H1 (cell line): ENCODE measurements around the gene CRY1. TPM values are rescaled to one million over a fixed set of nuclear protein-coding genes. Genes with fewer than 3 reads are reported as not detected.

Experiments used
- CTCF ChIA-PET: fragments of 300-600 bp; sonication (Branson Sonifier 250); formaldehyde crosslinking; loops from one replicate; lab custom pipeline; 2021; ENCODE audit not compliant: partially characterized antibody; lab: Charles Lee
- POLR2A ChIA-PET: fragments of 300-600 bp; sonication (Branson Sonifier 250); formaldehyde crosslinking; loops from one replicate; lab custom pipeline; 2021; ENCODE audit warnings: inconsistent platforms; ENCODE audit not compliant: partially characterized antibody; lab: Charles Lee
- DNase-seq, 2 experiments: peaks; one replicate each; pipeline versions ENCODE4 v3.0.0 to v3.0.0-alpha.2; 2010 to 2022; ENCODE audit warnings: low spot score in 2 of 2, low read depth in 1 of 2, mixed read lengths in 1 of 2
- FAIRE-seq: peaks from 2 replicates; lab custom pipeline; 2011; peaks lifted over from hg19 to GRCh38; lab: Jason Lieb, UNC
- H2AFZ ChIP-seq: 2 replicates; pipeline ENCODE4 v1.8.1; 2012; ENCODE audit warnings: low read length, inconsistent platforms
- H2AK5ac ChIP-seq: 2 replicates; pipeline ENCODE4 v1.6.1; 2013; ENCODE audit warnings: low read depth, low read length
- H2BK120ac ChIP-seq: replicated peaks from 2 replicates; pipeline ENCODE3; 2013; ENCODE audit warnings: low read depth, low read length, inconsistent platforms
- H2BK12ac ChIP-seq: 2 replicates; pipeline ENCODE4 v1.6.1; 2013; ENCODE audit warnings: low read depth, low read length
- H2BK15ac ChIP-seq: 2 replicates; pipeline ENCODE4 v1.6.1; 2013; ENCODE audit warnings: low read length
- H2BK20ac ChIP-seq: 2 replicates; pipeline ENCODE4 v1.6.1; 2013; ENCODE audit warnings: low read length
- H2BK5ac ChIP-seq: 2 replicates; pipeline ENCODE4 v1.6.1; 2013; ENCODE audit warnings: low read depth, low read length
- H3K14ac ChIP-seq: 2 replicates; pipeline ENCODE4 v1.6.1; 2013; ENCODE audit warnings: inconsistent platforms; ENCODE audit not compliant: insufficient read length
- H3K18ac ChIP-seq: 2 replicates; pipeline ENCODE4 v1.6.1; 2013; ENCODE audit warnings: low read length; ENCODE audit errors: extremely low read depth
- H3K23ac ChIP-seq: 2 replicates; pipeline ENCODE4 v1.6.1; 2013; ENCODE audit warnings: inconsistent platforms; ENCODE audit not compliant: insufficient read length
- H3K23me2 ChIP-seq: 2 replicates; pipeline ENCODE4 v1.6.1; 2013; ENCODE audit warnings: low read depth, low read length
- H3K27ac ChIP-seq: 2 replicates; pipeline ENCODE4 v1.6.1; 2011; ENCODE audit warnings: low read depth, low read length, inconsistent platforms
- H3K27me3 ChIP-seq, 4 experiments: replicated peaks in 1 of 4; 1 replicate in 1 of 4; 2 replicates in 3 of 4; pipeline versions ENCODE4 v1.6.1 to v1.8.1; 2011 to 2013; ENCODE audit warnings: low read length in 3 of 4, mild to moderate bottlenecking in 3 of 4, inconsistent platforms in 2 of 4, mixed read lengths in 2 of 4, moderate library complexity in 1 of 4; ENCODE audit not compliant: control insufficient read depth in 3 of 4, insufficient read depth in 3 of 4; ENCODE audit errors: extremely low read depth in 1 of 4
- H3K36me3 ChIP-seq, 4 experiments: 2 replicates each; pipeline versions ENCODE4 v1.6.1 to v1.8.1; 2011 to 2013; ENCODE audit warnings: mild to moderate bottlenecking in 4 of 4, low read length in 3 of 4, moderate library complexity in 2 of 4, control low read depth in 1 of 4, inconsistent platforms in 1 of 4; ENCODE audit not compliant: insufficient read depth in 4 of 4, control insufficient read depth in 2 of 4
- H3K4ac ChIP-seq: replicated peaks from 2 replicates; pipeline ENCODE3; 2013; ENCODE audit warnings: low read length, low read depth, mixed read lengths, inconsistent platforms; ENCODE audit not compliant: insufficient read length
- H3K4me1 ChIP-seq, 4 experiments: replicated peaks in 1 of 4; 1 replicate in 1 of 4; 2 replicates in 3 of 4; pipeline versions ENCODE4 v1.6.1 to v1.8.1; 2011 to 2013; ENCODE audit warnings: low read length in 3 of 4, inconsistent platforms in 2 of 4, mixed read lengths in 1 of 4; ENCODE audit not compliant: insufficient read depth in 4 of 4, control insufficient read depth in 3 of 4
- H3K4me2 ChIP-seq, 2 experiments: 2 replicates each; pipeline versions ENCODE4 v1.6.1 to v1.8.1; 2011 to 2013; ENCODE audit warnings: low read depth in 2 of 2, low read length in 2 of 2, control low read depth in 1 of 2, inconsistent platforms in 1 of 2, mild to moderate bottlenecking in 1 of 2; ENCODE audit not compliant: insufficient read depth in 1 of 2
- H3K4me3 ChIP-seq, 4 experiments: fragments of 200-600, 300-600 bp in 1 of 4; sonication (generic), shearing (Covaris generic), sonication (Bioruptor Twin) in 1 of 4; 2 replicates each; pipeline versions ENCODE4 v1.5.1 to v1.8.1; 2011 to 2016; ENCODE audit warnings: low read length in 4 of 4, low read depth in 3 of 4, control low read depth in 2 of 4, inconsistent platforms in 2 of 4, mild to moderate bottlenecking in 2 of 4, mixed read lengths in 1 of 4, moderate library complexity in 1 of 4; ENCODE audit not compliant: insufficient read depth in 2 of 4; ENCODE audit errors: extremely low read depth in 1 of 4
- H3K56ac ChIP-seq: replicated peaks from 2 replicates; pipeline ENCODE3; 2013; ENCODE audit warnings: low read depth, mild to moderate bottlenecking, mixed read lengths, low read length, inconsistent platforms; ENCODE audit not compliant: insufficient read length
- H3K79me1 ChIP-seq: 2 replicates; pipeline ENCODE4 v1.6.1; 2013; ENCODE audit warnings: low read depth, low read length, control low read depth
- H3K79me2 ChIP-seq, 2 experiments: 2 replicates each; pipeline versions ENCODE4 v1.6.1 to v1.8.1; 2012 to 2013; ENCODE audit warnings: low read length in 2 of 2, mild to moderate bottlenecking in 2 of 2, inconsistent platforms in 1 of 2; ENCODE audit not compliant: insufficient read depth in 2 of 2, control insufficient read depth in 1 of 2
- H3K9ac ChIP-seq, 4 experiments: replicated peaks in 1 of 4; 1 replicate in 1 of 4; 2 replicates in 3 of 4; pipeline versions ENCODE4 v1.6.1 to v1.8.1; 2011 to 2013; ENCODE audit warnings: low read depth in 3 of 4, low read length in 3 of 4, control low read depth in 2 of 4, mild to moderate bottlenecking in 2 of 4, moderate library complexity in 2 of 4, inconsistent platforms in 1 of 4; ENCODE audit errors: extremely low read depth in 1 of 4
- H3K9me3 ChIP-seq, 2 experiments: 2 replicates each; pipeline versions ENCODE4 v1.6.1 to v1.8.1; 2012 to 2013; ENCODE audit warnings: mild to moderate bottlenecking in 2 of 2, moderate library complexity in 2 of 2, control low read depth in 1 of 2, inconsistent platforms in 1 of 2, low read depth in 1 of 2, low read length in 1 of 2, mixed read lengths in 1 of 2; ENCODE audit not compliant: insufficient read depth in 2 of 2
- H4K20me1 ChIP-seq, 2 experiments: replicated peaks in 1 of 2; 2 replicates each; pipeline versions ENCODE3 to v1.8.1; 2011 to 2013; ENCODE audit warnings: inconsistent platforms in 2 of 2, low read length in 2 of 2, mild to moderate bottlenecking in 1 of 2; ENCODE audit not compliant: insufficient read depth in 2 of 2, control insufficient read depth in 1 of 2
- H4K5ac ChIP-seq: 2 replicates; pipeline ENCODE4 v1.6.1; 2013; ENCODE audit warnings: low read length, low read depth, mixed read lengths, inconsistent platforms; ENCODE audit not compliant: insufficient read length
- H4K8ac ChIP-seq: 2 replicates; pipeline ENCODE4 v1.8.0; 2013; ENCODE audit warnings: mild to moderate bottlenecking, moderate library complexity, low read length, inconsistent platforms; ENCODE audit not compliant: insufficient read depth; ENCODE audit errors: extremely low read depth
- H4K91ac ChIP-seq: replicated peaks from 2 replicates; pipeline ENCODE3; 2013; ENCODE audit warnings: low read length, mixed read lengths, inconsistent platforms; ENCODE audit not compliant: insufficient read length
- CBX8 ChIP-seq: fragments of 300-800, 300-1000 bp; sonication (generic); IDR thresholded peaks from 2 replicates; pipeline ENCODE4 v1.7.1; 2016; ENCODE audit warnings: low read depth, low read length, borderline replicate concordance
- GABPA ChIP-seq: IDR thresholded peaks from 2 replicates; pipeline ENCODE4 v1.6.1; 2011; ENCODE audit warnings: mild to moderate bottlenecking, low read length, moderate library complexity, borderline replicate concordance; ENCODE audit not compliant: insufficient read depth
- PHF8 ChIP-seq: fragments of 200-600 bp; sonication (generic); conservative IDR thresholded peaks from 2 replicates; pipeline ENCODE4 v1.7.1; 2012; ENCODE audit warnings: low read depth, mild to moderate bottlenecking, inconsistent platforms, low read length, moderate library complexity
- ZNF274 ChIP-seq: IDR thresholded peaks from 2 replicates; pipeline ENCODE4 v1.7.0; 2012; ENCODE audit warnings: low read length, borderline replicate concordance; ENCODE audit errors: extremely low read depth
- polyA plus RNA-seq, 7 experiments: library from polyadenylated mRNA; depleted of rRNA in 3 of 7; stranded (reverse) in 5 of 7; unstranded in 2 of 7; fragments of >200 nt in 5 of 7; fragments of 200-250 nt in 2 of 7; gene quantifications; 1 replicate in 5 of 7; 2 replicates in 1 of 7; 4 replicates in 1 of 7; pipeline versions ENCODE4 v1.2.1 to v1.2.3, GENCODE V29; 2011 to 2013; ENCODE audit warnings: missing spikeins in 2 of 7, mixed read lengths in 2 of 7
- total RNA-seq: library from RNA; stranded (reverse); fragmentation: NEBNext Ultra II Directional; extraction: Animal tissue kit (Norgen Biotek cat#: 25700); gene quantifications from 2 replicates; pipeline ENCODE4 v1.2.1, GENCODE V29; 2021

CRY1 gene
- total and polyA plus RNA-seq, 2 of the 8 experiments (the other 6 are each of a cell fraction or from before 2014, with no cell fraction given), result 13.6 to 25.1 TPM

DNA sequence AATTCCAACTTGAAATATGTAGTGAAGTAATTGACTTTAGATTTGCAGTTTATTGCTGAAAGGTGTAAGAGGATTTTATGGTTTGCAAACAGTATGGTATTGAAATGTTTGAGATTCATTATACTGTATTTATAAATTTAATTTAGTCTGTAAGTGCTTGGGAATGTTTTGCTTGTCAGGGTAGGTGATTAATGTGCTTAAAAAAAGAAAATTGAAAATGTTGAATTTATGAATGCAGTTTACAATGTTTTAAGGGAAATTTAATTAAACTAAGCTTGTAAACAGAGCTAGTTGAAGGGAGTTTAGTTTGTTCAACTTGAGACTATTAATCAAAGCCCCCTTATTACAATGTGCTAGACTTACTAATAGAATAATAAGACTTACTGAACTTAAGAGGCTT lies 18.0 kb upstream of the CRY1 start:
- Histone ChIP-seq H4K20me1 (no peaks in the 10 kb centered on the region), H3K4ac (no peak overlapping the region), H3K79me2 (no peaks in the 10 kb centered on the region), H3K27me3 (no peaks in the 10 kb centered on the region), H3K27ac (no peak overlapping the region), H4K8ac (no peak overlapping the region), H3K14ac (no peak overlapping the region), H2BK120ac (no peak overlapping the region), H3K23ac (no peak overlapping the region), H4K5ac (no peak overlapping the region), H2BK20ac (no peak overlapping the region), H3K4me3 (no peak overlapping the region), H3K36me3 (no peaks in the 10 kb centered on the region), H2AK5ac (no peak overlapping the region), H3K9me3 (no peaks in the 10 kb centered on the region), H3K4me1 (no peaks in the 10 kb centered on the region), H2BK12ac (no peak overlapping the region), H3K18ac (no peak overlapping the region), H3K56ac (no peak overlapping the region), H3K9ac (no peak overlapping the region), H3K4me2 (no peak overlapping the region)
- CTCF ChIA-PET, result interaction anchor here (0.7 to 1.1 kb wide), 2 partner anchors 20 to 496 kb away, joined by 3 read pairs; no protein-coding TSS in a partner anchor
- DNase-seq (no peak), FAIRE-seq (no peak)
- TF ChIP-seq PHF8 (no peak), GABPA (no peak), CBX8 (no peak), ZNF274 (no peak)
- TF ChIP-seq, all 59 proteins: peak for 0
- Histone ChIP-seq H3K23me2 (no peaks in the 10 kb centered on the region), H3K79me1 (no peaks in the 10 kb centered on the region), H2BK5ac (no peak overlapping the region), H2BK15ac (no peak overlapping the region), H4K91ac (no peak overlapping the region), H2AFZ (no peak overlapping the region)
- POLR2A ChIA-PET, result no interaction called here
